ENCODE data around the gene QARS1.

QARS1 gene

GRCh38 chr3:49053543-49053942, 51.0 kb downstream of the QARS1 start:
- DNase-seq (ENCODE audit: low spot score): no peak
